Testis (tissue), 3 donors: ENCODE data around the gene COG2. TPM values are rescaled to one million over a fixed set of nuclear protein-coding genes. Genes with fewer than 3 reads are reported as not detected.

Source experiments
- DNase-seq: peaks from one replicate; pipeline ENCODE4 v3.0.0-alpha.2; 2019
- H3K27ac ChIP-seq, 2 donors: fragments of 200-600 bp; sonication (generic); one replicate each; pipeline ENCODE4 v1.5.1; 2019
- H3K27me3 ChIP-seq: fragments of 200-600 bp; sonication (generic); one replicate; pipeline ENCODE4 v1.5.1; 2019
- H3K36me3 ChIP-seq: fragments of 200-600 bp; sonication (generic); one replicate; pipeline ENCODE4 v1.5.1; 2017; ENCODE audit warnings: low read depth; ENCODE audit errors: missing control alignments
- H3K4me1 ChIP-seq: fragments of 200-600 bp; sonication (generic); one replicate; pipeline ENCODE4 v1.5.1; 2019
- H3K4me3 ChIP-seq, 2 donors: fragments of 200-600 bp; sonication (generic); one replicate each; pipeline ENCODE4 v1.5.1; 2017 to 2019
- H3K9me3 ChIP-seq: fragments of 200-600 bp; sonication (generic); one replicate; pipeline ENCODE4 v1.5.1; 2017
- CTCF ChIP-seq, 3 experiments: fragments of 450-650 bp in 2 of 3; fragments of 200-600 bp in 1 of 3; sonication (generic) in 1 of 3; IDR thresholded peaks; one replicate each; pipeline ENCODE4 v1.5.1; 2016 to 2019; ENCODE audit warnings: antibody characterized with exemption in 3 of 3, mild to moderate bottlenecking in 2 of 3, moderate library complexity in 1 of 3
- POLR2A ChIP-seq: fragments of 450-650 bp; IDR thresholded peaks from one replicate; pipeline ENCODE4 v1.6.1; 2017; ENCODE audit warnings: antibody characterized with exemption, mild to moderate bottlenecking, moderate library complexity
- WGBS, 2 donors: methylation state at CpG; one replicate each; pipeline ENCODE4 v1.1.5; 2018; 5-methylcytosine and 5-hydroxymethylcytosine counted together
- intact Hi-C: fragments of 100-400 bp; cut with DNase I; formaldehyde crosslinking; loops from one replicate; pipeline ENCODE4 v1.15.1; 2023; ENCODE audit warnings: low total_unique reads
- polyA plus RNA-seq: library from polyadenylated mRNA; stranded (reverse); fragments of 350-450 nt; fragmentation: Illumina TruSeq; extraction: RNeasy Lipid Tissue Mini Kit (QIAGEN cat#74804); gene quantifications from one replicate; pipeline ENCODE4 v1.2.3, GENCODE V29; 2014; ENCODE audit warnings: low read depth, low replicate concordance; ENCODE audit not compliant: insufficient read depth
- total RNA-seq, 2 donors: library from RNA; depleted of rRNA; stranded (reverse); fragments of >200 nt; gene quantifications; one replicate each; pipeline ENCODE4 v1.2.3, GENCODE V29; 2016

Gene COG2
- total and polyA plus RNA-seq, 3 donors from 2014 or later: 23.7 to 34.6 (median 29.4) TPM

DNA sequence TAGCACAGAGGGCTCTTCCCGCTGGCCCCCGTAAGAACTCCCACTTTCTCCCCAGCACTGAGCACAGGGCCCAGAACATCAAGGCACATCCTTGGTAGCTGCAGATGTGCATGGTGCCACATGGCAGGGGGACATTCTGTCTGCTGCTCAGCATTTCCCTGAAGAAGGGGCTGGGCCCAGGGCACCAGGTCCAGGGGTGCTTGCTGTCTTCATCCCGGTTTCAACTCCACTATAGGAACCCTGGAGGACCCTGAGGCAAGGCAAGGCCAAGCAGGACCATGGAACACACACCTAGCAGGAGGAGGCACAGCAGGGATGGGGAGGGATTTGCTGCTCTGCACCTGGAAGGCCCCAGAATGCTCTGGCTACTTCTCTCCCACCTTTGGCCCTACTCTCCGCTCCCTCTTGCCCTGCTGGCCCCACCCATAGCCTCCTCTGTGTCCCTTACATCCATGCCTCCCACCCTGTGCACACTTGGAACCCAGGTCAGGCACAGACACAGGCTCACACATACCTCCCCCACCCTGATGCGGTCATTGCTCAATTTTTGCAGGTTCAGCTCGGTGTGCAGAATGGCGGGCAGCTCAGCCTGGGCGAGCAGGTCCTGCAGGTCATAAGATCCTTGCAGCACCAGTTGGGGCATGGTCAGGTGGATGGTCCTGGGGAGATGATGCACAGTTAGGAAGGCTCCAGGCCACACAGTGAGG is 61.6 kb downstream of the COG2 start:
- H3K27ac ChIP-seq: no peak overlapping the region
- H3K4me1 ChIP-seq: no peaks in the 10 kb centered on the region
- H3K9me3 ChIP-seq: no peaks in the 10 kb centered on the region
- DNase-seq: no peak
- WGBS, 2 donors: 93 to 100% methylated on average over 5 to 8 of the region's 8 CpGs
- no peaks in the 10 kb centered on the region for H3K36me3 ChIP-seq
- TF ChIP-seq POLR2A: no peak
- no peak for TF ChIP-seq CTCF (IDR thresholded peaks at IDR 0.05)
- H3K27me3 ChIP-seq: no peaks in the 10 kb centered on the region
- intact Hi-C loops: no loop called here
- no peak overlapping the region for H3K4me3 ChIP-seq

DNA sequence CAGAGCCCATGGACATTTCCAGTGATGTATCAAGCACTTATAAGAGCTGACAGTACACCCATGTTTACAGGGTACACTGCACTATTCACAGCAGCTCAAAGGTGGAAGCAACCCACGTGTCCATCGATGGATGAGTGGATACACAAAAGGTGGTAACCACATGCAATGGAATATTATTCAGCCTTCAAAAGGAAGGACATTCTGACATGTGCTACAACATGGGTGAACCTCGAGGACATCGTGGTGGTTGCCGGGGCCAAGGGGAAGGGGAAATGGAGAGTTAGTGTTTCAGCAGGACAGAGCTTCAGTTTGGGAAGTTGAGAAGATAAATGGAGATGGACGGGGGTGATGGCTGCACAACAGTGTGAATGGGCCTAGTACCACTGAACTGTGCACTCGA is 62.5 kb downstream of the COG2 start:
- Histone ChIP-seq H3K36me3 (no peaks in the 10 kb centered on the region), H3K27me3 (no peaks in the 10 kb centered on the region), H3K27ac (no peak overlapping the region), H3K9me3 (no peaks in the 10 kb centered on the region), H3K4me1 (no peaks in the 10 kb centered on the region), H3K4me3 (no peak overlapping the region)
- 96% methylated on average over 7 of the region's 7 CpGs for WGBS, 2 donors
- DNase-seq: no peak
- intact Hi-C loops: no loop called here
- TF ChIP-seq POLR2A (no peak), CTCF (IDR thresholded peaks at IDR 0.05) (no peak)

DNA sequence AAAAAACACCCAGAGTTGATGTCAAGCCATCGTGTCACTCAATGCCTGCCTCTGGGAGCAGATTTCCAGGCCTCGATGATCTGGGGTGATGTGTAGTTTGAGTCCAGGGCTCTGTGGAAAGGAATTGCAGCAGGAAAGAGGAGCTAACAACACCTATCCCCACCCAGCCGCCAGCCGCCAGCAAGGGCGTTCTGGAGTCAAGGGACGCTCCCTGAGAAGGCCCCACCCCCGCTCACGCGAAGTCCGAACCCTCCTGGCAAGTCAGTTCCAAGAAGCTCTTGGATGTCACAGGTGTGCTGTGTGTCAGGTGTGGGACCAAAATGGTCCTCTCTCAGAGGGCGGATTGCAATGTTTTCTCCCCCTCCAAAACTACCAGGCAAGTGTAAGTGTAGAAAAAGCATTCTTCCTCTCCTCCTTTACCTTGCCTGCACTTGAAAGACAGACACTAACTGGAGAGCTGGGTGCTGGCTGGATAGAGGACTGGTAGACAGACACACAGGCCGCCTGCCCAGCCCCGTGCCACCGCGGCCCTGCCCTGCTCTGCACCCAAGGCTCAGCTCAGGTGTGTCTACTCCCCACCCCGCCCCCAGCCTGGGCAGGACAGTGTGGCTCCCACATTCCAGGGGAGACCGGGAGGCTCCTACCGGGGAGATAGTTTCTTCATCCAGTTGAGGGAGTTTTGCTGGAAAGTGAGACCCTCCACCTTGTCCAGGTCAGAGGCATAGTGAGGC is 63.2 kb downstream of the COG2 start:
- 90 to 91% methylated on average over 12 to 18 of the region's 18 CpGs for whole genome bisulfite sequencing, 2 donors

GRCh38 chr1:230706020-230706699 is 63.9 kb downstream of the COG2 start:
- TF ChIP-seq CTCF (IDR thresholded peaks at IDR 0.05): no peak
- intact Hi-C loops: no loop called here
- Histone ChIP-seq H3K9me3 (no peaks in the 10 kb centered on the region), H3K27me3 (no peaks in the 10 kb centered on the region), H3K4me1 (no peaks in the 10 kb centered on the region), H3K27ac (no peak overlapping the region), H3K4me3 (no peak overlapping the region), H3K36me3 (no peaks in the 10 kb centered on the region)
- DNase-seq: no peak
- 76 to 88% methylated on average over 6 to 9 of the region's 9 CpGs for WGBS, 2 donors

More for the DNA sequence above, 63.2 kb downstream of the COG2 start:
- Histone ChIP-seq H3K4me3 (no peak overlapping the region), H3K27ac (no peak overlapping the region), H3K36me3 (no peaks in the 10 kb centered on the region), H3K9me3 (no peaks in the 10 kb centered on the region), H3K27me3 (no peaks in the 10 kb centered on the region), H3K4me1 (no peaks in the 10 kb centered on the region)
- TF ChIP-seq CTCF (IDR thresholded peaks at IDR 0.05) (no peak), POLR2A (no peak)
- intact Hi-C loops: no loop called here
- no peak for DNase-seq
